MCF 10A (cell line): Measurements from ENCODE around the gene SRPK1. TPM values are rescaled to one million over a fixed set of nuclear protein-coding genes. Genes with fewer than 3 reads are reported as not detected.

Experiments used
- BruUV-seq: library from RNA; stranded (reverse); fragments of 400-500 nt; replicated peaks from 2 replicates; lab custom pipeline; 2021; lab: Mats Ljungman, UMichigan
- CTCF ChIA-PET: fragments of 300-600 bp; sonication (Branson Sonifier 250); formaldehyde crosslinking; extraction: SDS; loops from one replicate; lab custom pipeline; 2021; ENCODE audit warnings: antibody characterized with exemption, inconsistent platforms; lab: Yijun Ruan, JAX
- POLR2A ChIA-PET: fragments of 300-600, 350-650 bp; sonication (Branson Sonifier 250); formaldehyde crosslinking; extraction: SDS; loops from one replicate; lab custom pipeline; 2020; ENCODE audit warnings: antibody characterized with exemption, inconsistent platforms; lab: Yijun Ruan, JAX
- DNase-seq: peaks from one replicate; pipeline ENCODE4 v3.0.0-alpha.2; 2018; ENCODE audit not compliant: unreplicated experiment
- H3K27ac Mint-ChIP-seq: one replicate; pipeline ENCODE4 v1.8.0; 2022; ENCODE audit warnings: mild to moderate bottlenecking, low read depth, mixed read lengths; ENCODE audit not compliant: unreplicated experiment
- H3K27me3 Mint-ChIP-seq: one replicate; pipeline ENCODE4 v1.8.0; 2022; ENCODE audit warnings: mixed read lengths; ENCODE audit not compliant: insufficient read depth, unreplicated experiment
- H3K36me3 Mint-ChIP-seq: one replicate; pipeline ENCODE4 v1.8.0; 2022; ENCODE audit warnings: mild to moderate bottlenecking, moderate library complexity, mixed read lengths; ENCODE audit not compliant: insufficient read depth, unreplicated experiment
- H3K4me1 Mint-ChIP-seq: one replicate; pipeline ENCODE4 v1.8.0; 2022; ENCODE audit warnings: mixed read lengths; ENCODE audit not compliant: insufficient read depth, unreplicated experiment
- H3K4me3 Mint-ChIP-seq: one replicate; pipeline ENCODE4 v1.8.0; 2022; ENCODE audit warnings: mild to moderate bottlenecking, moderate library complexity, mixed read lengths; ENCODE audit not compliant: unreplicated experiment
- H3K9me3 Mint-ChIP-seq: one replicate; pipeline ENCODE4 v1.8.0; 2022; ENCODE audit warnings: mixed read lengths; ENCODE audit not compliant: unreplicated experiment
- intact Hi-C: fragments of 100-400 bp; cut with micrococcal nuclease; formaldehyde crosslinking; loops from 2 replicates; pipeline ENCODE4 v1.14.1; 2022
- total RNA-seq: library from RNA; stranded (reverse); gene quantifications from 2 replicates; pipeline ENCODE4 v1.2.3, GENCODE V29; 2022
- TF ChIP-seq, protein P1 (sequence below): fragments of 200-600 bp; IDR thresholded peaks from one replicate; pipeline ENCODE4 v1.8.0; 2022; ENCODE audit warnings: antibody characterized with exemption, mild to moderate bottlenecking; ENCODE audit not compliant: unreplicated experiment

The SRPK1 gene
- total RNA-seq, 1 experiment from 2014 or later, result 83.9 TPM

DNA sequence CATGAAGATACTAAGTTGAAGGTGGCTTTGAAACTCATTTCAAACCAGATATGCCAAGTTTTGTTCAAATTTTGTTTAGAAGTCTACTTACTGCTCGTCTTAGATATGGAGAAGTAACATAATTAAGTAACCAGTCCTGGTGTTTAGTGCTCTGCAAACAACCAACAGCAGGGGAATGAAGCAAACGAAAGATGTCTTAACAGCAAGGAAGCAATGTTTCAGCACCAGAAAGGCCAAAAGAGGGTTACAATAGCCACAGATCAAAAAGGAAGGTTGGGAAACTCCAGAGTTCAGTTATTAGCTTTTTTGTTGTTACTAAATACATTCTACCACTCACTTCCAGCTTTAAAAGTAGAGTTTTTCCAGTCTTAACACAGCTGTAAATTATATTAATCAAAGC, 70.7 kb downstream of the SRPK1 start:
- peaks cover 89% of the 10 kb centered on the region for H3K36me3 Mint-ChIP-seq
- ChIA-PET CTCF (interaction anchor here (0.8 kb wide), 1 partner anchor 44 kb away, joined by 3 read pairs; no protein-coding TSS in a partner anchor), POLR2A (interaction anchor here (0.7 kb wide), 1 partner anchor 160 kb away, joined by 3 read pairs; no protein-coding TSS in a partner anchor)
- no peaks in the 10 kb centered on the region for H3K27me3 Mint-ChIP-seq
- H3K4me1 Mint-ChIP-seq, result no peaks in the 10 kb centered on the region
- no TSS peak for BruUV-seq
- no peak for DNase-seq
- TF ChIP-seq, protein P1, sequence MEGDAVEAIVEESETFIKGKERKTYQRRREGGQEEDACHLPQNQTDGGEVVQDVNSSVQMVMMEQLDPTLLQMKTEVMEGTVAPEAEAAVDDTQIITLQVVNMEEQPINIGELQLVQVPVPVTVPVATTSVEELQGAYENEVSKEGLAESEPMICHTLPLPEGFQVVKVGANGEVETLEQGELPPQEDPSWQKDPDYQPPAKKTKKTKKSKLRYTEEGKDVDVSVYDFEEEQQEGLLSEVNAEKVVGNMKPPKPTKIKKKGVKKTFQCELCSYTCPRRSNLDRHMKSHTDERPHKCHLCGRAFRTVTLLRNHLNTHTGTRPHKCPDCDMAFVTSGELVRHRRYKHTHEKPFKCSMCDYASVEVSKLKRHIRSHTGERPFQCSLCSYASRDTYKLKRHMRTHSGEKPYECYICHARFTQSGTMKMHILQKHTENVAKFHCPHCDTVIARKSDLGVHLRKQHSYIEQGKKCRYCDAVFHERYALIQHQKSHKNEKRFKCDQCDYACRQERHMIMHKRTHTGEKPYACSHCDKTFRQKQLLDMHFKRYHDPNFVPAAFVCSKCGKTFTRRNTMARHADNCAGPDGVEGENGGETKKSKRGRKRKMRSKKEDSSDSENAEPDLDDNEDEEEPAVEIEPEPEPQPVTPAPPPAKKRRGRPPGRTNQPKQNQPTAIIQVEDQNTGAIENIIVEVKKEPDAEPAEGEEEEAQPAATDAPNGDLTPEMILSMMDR, result no peak
- H3K27ac Mint-ChIP-seq, result no peak overlapping the region
- H3K9me3 Mint-ChIP-seq, result peaks cover 7% of the 10 kb centered on the region
- intact Hi-C loops, result no loop called here
- H3K4me3 Mint-ChIP-seq, result no peak overlapping the region

DNA sequence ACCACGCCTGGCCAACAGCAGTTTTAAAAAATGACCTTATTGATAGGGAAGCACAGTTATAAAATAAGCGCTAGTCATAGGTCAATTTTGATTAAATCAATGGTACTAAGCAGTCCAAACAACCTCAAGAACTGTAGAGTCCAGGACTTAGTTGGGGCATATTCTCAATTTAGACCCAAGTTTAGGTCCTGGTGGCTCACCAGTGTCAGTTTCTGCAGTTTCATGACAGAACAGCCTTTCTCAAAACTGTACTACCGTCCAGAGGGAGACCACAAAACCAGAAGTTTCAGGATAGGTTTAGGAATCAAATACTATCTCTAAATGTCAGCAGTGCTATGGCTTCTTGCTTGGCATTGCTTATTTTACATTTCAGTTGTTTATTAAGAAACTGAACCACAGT, 76.6 kb downstream of the SRPK1 start:
- intact Hi-C loops, result no loop called here
- H3K36me3 Mint-ChIP-seq, result peaks cover 90% of the 10 kb centered on the region
- peaks cover 7% of the 10 kb centered on the region for H3K9me3 Mint-ChIP-seq
- no peak overlapping the region for H3K27ac Mint-ChIP-seq
- POLR2A ChIA-PET, result no interaction called here
- TF ChIP-seq, protein P1, result no peak
- DNase-seq, result no peak
- no peaks in the 10 kb centered on the region for H3K4me1 Mint-ChIP-seq
- CTCF ChIA-PET, result no interaction called here
- H3K4me3 Mint-ChIP-seq, result no peak overlapping the region
- H3K27me3 Mint-ChIP-seq, result no peaks in the 10 kb centered on the region
- no TSS peak for BruUV-seq

DNA sequence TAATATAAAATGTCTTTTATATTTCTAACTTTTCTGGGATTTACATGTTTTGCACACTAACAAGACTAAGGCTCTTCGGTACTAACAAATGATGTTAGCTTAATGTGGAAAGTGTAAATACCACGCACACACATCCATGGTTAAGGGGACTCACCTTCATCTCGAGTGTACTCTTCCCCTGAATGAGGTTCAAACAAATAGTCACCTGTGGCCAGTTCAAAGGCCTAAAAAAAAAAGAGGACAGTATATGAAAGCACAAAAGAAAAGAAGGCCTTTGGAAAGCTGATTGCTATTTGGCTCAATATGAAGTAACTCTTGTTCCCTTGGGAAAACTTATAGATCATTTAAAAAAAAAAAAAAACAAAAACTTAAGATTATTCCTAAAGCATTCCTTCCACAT, 78.5 kb downstream of the SRPK1 start:
- POLR2A ChIA-PET, result interaction anchor here (1.1 kb wide), 1 partner anchor 88 kb away, joined by 3 read pairs; no protein-coding TSS in a partner anchor
- CTCF ChIA-PET, result no interaction called here
- no peak overlapping the region for H3K4me3 Mint-ChIP-seq
- peaks cover 89% of the 10 kb centered on the region for H3K36me3 Mint-ChIP-seq
- TF ChIP-seq, protein P1, result no peak
- no peak overlapping the region for H3K27ac Mint-ChIP-seq
- no peak for DNase-seq
- intact Hi-C loops, result no loop called here
- no peaks in the 10 kb centered on the region for H3K4me1 Mint-ChIP-seq
- H3K27me3 Mint-ChIP-seq, result no peaks in the 10 kb centered on the region
- no peaks in the 10 kb centered on the region for H3K9me3 Mint-ChIP-seq
- BruUV-seq, result no TSS peak

DNA sequence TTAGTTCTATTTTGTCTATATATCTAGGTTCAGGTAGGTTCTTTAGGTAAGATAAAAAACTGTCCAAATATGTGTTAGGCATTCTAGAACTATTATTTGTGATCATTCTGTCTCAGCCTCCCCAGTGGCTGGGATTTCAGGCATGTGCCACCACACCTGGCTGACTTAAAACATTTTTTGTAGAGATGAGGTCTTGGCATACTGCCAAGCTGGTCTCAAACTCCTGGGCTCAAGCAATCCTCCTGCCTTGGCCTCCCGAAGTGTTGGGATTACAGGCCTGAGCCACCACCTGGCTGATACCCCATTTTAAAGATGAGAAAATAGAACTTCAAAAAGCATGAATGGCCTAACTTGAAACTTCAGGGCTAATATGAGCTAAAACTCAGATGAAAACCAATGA, 81.9 kb downstream of the SRPK1 start:
- BruUV-seq, result no TSS peak
- Mint-ChIP-seq H3K4me1 (no peaks in the 10 kb centered on the region), H3K9me3 (no peaks in the 10 kb centered on the region), H3K4me3 (no peak overlapping the region), H3K27ac (no peak overlapping the region), H3K27me3 (no peaks in the 10 kb centered on the region), H3K36me3 (peaks cover 94% of the 10 kb centered on the region)
- intact Hi-C loops, result no loop called here
- POLR2A ChIA-PET, result interaction anchor here (0.6 kb wide), 1 partner anchor 49 kb away, joined by 4 read pairs; no protein-coding TSS in a partner anchor
- no peak for DNase-seq
- TF ChIP-seq, protein P1, result no peak
- CTCF ChIA-PET, result interaction anchor here (0.5 to 1.7 kb wide), 2 partner anchors 13 to 322 kb away, joined by 4 to 5 read pairs; no protein-coding TSS in a partner anchor
